ENCODE data around the gene SUV39H1.

Gene SUV39H1

DNA sequence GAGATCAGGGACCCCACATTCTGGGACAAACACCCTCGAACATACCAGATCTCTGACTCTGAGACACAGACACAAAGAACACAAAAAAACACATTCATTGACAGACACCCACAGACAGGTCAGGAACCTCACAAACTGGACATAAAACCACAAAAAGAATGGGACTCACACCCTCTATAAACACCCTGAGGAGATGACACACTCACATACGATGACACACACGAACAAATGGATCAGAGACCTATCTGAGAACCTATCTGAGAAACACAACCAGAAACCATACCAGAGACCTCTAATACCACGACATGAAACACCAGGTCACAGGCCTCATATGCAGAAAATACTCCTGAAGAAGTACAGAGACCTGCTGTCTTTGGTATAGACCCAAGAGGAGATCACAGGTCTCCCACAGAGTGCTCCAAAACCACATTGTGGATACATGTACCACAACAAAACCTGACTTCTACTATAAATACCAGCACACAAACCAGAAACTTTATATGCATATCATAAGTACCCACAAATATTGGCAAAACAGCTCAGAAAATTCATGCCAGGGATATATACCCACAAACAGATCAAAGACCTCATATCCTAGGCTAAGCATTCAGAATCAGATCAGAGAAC lies 19.5 kb downstream of the SUV39H1 start:
- no peak for DNase-seq

DNA sequence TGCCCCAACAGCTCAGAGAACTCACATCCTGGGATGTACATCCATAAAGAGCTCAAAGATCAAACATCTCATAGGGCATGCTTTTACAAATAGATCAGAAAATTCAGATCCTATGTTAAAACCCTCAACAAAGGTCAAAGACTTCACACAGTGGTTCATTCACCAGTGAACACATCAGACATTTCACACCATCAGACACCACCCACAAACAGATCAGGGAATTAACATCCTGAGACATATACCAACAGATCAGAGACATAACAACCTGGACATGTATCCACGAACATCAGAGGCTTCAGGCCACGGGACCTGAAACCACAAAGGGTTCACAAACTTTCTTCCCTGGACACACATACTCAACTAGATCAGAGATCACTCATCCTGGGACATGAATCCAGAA lies 23.4 kb downstream of the SUV39H1 start:
- DNase-seq: no peak

DNA sequence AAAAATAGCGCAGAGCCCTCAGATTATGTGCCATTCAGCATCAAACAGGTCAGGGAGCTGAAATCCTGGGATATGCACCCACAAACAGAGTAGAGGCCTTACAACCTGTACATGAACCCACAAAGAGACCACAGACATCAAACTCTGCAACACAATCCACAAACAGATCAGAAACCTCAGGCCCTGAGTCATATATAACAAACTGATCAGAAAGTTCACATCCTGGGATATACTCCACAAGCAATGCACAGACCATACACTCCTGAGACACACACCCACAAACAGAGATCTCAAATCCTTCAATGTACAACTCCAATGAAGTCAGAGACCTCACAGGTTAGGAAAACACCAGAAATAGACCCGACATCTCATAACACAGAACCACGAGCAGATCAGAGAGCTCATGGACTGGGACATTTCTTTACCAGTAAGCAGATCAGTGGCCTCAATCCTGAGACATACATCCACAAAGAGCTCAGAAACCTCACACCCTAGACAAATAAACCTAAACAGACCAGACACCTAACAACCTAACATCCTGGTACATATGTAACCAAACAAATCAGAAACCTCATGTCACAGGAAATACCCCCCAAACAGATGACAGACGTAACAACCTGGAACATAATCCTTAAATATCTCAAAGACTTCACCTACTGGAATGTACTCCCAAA lies 24.2 kb downstream of the SUV39H1 start:
- no peak for DNase-seq

DNA sequence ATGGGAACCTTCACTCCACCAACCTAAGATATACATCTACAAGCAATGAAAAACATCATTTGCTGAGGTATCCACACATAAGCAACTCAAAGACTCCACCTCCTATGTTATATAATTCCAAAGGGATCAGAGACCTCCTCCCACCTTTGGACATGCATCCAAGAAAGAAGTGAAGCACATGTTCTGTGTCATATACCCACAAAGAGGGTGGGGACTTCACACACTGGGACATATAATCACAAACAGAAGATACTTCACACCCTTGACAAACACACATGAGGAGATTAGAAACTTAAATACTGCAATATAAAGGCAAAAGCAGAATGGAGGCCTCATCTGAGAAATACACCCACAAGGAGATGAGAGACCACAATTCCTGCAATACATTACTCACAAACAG lies 25.4 kb downstream of the SUV39H1 start:
- no peak for DNase-seq

DNA sequence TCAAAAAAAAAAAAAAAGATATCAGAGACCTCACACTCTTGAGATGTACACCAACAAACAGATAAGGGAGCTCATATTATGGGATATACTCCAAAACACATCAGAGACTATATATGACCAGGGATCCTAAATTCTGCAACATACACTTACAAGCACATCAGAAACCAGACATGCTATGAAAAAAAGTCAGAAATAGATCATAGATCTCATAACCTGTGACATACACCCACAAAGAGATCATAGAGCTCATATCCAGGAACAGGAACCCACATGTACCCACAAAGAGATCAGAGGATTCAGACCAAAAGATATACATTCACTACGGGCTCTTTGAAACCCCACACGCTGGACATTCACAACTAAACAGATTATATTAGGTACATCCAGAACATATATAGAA lies 30.1 kb downstream of the SUV39H1 start:
- no peak for DNase-seq

DNA sequence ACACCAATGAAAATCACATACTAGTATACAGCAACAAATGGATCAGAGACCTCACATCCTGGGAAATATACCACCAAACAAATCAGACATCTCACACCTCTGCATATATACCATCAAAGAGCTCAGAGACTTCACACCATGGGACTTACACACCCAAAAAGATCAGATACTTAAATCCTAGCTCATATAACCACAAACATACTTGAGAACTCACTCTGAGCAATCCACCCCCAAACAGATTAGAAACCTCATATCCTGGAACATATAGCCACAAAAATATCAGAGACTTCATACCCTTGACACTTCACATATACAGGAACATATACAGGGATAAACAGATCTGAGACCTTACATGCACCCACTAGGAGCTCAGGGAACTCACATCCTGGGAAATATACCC lies 32.1 kb downstream of the SUV39H1 start:
- no peak for DNase-seq

DNA sequence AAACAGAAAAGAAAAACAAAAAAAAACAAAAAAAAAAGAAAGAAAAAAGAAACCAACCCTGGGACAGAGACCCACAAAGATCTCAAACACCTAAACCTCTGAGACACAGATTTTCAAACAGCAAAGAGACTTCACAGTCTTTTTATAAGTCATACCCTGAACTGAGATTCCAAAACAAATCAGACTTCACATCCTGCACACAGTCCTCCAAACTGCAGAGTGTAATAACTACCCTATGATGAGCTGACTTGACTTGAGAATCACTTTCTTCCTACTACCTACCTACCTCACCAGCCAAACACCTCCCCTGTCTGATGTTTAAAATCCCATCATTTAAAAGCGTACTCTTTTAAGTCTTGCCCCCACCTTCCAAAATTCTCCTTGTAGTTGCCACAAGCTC lies 39.8 kb downstream of the SUV39H1 start:
- DNase-seq: no peak

DNA sequence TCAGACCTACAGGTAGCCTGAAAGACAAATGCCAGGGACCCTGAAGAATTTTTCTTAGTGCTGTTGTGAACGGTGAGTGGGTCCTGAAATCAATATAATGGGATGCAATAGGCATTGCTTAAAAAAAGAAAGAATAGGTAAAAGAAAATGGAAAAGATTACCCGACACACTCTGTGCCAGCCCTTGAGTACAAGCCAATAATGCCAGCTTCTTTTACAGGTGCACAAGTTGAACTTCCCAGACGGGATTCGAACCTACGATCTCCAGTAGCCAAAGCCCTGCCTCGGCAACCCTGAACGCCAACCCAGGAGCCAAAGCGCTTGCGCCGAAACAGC lies 40.3 kb downstream of the SUV39H1 start:
- DNase-seq: no peak

DNA sequence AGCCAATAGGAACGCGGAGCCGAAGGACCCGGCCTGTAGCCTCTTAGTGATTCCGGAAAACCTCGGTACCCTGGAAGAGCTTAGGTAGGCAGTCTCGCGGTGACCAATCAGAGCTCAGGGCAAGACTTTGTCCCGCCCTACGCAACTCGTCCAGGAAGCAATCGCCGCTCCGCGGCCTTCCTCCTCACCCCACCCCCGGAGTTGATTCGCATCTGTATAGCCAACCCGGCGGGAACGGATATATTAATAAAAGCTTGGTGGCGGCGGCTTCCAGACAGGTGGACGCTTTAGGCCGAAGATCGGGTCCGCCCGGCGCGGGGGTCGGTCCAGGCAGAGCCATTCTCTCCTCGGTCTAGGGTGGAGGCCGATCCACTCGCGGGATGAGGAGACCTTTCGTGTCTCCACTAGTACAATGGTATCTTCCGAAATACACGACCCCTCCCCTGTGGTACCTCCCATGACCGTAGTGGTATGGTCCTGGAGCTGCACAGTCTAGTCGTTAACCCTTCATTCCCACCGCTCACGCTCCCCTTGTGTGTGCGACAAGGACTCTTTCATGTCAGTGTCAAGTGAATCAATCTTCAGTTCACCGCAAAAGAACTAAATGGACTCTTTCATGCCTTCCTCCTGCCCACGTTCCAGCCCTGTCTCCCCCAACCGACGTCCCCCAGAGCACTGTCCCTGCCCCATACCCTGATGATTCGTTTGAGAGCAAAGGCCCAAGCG lies 40.8 kb downstream of the SUV39H1 start:
- DNase-seq: peak; percentile 82

DNA sequence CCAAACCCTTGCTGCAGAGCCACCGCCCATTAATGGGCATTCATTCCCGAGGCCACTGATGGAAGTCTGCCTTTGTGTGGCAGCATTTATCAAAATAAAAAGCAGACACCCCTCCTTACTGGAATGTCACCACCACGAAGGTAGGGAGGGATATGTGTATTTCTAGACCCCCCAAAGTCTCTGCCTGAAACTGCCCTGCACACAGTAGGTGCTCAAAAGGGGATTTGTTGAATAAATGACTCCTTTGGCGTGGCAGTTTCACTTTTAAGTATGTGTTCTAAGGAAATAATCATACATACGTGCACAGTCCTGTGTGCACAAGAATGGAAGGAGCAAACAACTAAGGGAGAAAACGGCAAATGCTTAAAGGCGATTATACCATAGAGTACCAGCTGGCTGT lies 41.4 kb downstream of the SUV39H1 start:
- no peak for DNase-seq

DNA sequence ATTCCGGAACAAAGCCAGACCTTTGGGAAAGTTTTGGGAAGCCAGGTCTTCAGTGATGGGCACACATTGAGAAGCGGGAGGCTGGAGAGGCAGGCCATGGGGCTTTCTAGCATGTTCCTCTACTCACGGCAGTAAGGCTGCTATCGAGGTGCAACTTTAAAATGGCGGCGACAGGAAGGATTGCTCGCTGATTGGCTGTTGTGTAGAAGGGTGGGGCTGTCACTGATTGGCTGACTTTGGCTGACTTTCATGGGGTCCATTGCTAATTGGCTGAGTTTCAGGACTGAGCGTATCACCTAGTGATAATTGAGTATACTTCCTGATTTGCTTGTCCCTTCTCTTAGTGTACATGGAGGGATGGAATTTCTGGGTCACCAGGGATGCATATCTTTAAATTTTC lies 45.3 kb downstream of the SUV39H1 start:
- DNase-seq: no peak

DNA sequence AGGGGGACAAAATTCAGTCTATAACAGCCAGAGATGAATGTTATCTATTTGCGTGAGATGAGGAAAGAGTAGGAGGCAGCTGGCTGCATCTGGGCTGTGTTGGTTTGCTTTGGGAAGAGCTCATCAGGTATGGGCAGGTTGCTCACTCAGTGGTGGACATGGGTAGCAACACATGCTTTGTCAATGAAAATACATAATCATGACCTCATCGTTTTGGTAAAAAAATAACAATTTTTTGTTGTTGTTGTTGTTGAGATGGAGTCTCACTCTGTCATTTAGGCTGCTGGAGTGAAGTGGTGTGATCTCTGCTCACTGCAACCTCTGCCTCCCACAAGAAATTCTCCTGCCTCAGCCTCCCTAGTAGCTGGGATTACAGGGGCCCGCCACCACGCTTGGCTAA lies 48.7 kb downstream of the SUV39H1 start:
- no peak for DNase-seq

DNA sequence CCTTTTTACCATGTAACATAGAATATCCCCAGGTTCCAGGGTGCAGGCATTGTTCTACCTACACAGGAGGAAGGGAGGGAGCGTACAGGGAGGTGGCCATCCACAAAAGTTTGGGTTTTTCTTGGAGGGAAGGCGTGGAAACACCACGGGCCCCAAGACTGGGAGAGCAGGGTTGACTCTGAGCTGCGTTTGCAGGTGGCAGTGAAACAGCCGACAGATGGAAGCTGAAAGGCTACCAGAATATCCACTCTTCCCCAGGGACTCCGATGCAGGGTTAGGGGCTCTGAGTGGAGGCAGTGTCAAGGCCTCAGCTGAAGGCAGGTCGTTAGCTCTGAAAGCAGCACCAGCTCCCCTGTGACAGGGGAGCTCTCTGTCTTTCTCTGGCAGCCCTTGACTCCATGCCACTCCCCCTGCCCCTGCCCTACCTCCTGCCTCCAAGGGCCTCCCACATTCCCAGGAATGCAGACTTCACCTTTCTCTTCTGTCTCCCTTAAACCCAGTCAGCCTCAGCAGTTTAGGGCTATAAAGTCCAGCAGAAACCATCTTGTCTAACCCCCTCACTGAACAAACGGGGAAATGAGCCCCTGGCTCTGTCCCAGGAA lies 51.0 kb downstream of the SUV39H1 start:
- DNase-seq: no peak

DNA sequence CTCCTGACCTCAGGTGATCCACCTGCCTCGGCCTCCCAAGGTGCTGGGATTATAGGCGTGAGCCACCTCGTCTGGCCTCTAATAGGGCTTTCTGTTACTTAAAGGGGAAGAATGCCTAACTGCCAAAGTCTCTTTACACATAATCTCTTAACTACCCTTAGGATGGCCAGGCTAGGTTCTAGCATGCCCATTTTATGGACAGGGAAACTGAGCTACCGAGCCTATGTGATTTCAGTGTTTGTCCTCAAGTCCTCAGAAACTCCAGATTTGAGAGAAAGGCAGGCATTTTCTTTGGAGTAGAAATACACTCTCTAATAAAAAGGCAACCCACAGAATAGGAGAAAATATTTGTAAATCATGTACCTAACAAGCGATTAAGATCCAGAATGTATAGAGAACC lies 52.6 kb downstream of the SUV39H1 start:
- DNase-seq: no peak

DNA sequence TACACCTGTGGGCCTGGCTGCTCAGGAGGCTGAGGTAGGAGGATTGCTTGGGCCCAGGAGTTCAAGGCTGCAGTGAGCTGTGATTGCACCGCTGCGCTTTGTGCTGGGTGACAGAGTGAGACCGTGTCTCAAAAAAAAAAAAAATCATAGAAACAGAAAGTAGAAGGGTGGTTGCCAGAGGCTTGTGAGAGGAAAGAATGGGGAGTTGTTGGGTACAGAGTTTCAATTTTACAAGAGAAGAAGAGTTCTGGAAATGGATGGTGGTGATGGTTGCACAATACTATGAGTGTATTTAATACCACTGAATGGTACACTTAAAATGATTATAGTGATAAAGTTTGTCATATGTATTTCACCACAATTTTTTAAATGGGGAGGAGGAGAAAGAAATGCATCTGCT lies 54.8 kb downstream of the SUV39H1 start:
- DNase-seq: no peak

DNA sequence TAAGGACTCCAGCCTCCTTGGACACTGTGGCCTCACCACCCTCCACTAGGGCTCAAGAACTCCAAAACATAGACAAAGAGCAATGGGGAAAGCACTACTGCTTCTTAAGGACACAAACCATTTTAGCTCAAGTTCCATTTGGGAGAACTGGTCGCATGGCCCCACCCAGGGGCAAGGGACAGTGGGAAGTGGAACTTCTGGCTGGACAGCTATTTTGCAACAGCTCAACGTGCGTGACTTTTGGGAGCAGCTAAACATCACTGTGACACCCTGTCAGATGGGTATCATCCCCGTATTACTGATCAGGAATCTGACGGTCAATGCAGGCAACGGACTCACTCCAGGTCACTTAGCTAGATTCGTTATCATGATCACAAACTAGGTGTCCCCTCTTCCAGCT lies 56.0 kb downstream of the SUV39H1 start:
- no peak for DNase-seq

DNA sequence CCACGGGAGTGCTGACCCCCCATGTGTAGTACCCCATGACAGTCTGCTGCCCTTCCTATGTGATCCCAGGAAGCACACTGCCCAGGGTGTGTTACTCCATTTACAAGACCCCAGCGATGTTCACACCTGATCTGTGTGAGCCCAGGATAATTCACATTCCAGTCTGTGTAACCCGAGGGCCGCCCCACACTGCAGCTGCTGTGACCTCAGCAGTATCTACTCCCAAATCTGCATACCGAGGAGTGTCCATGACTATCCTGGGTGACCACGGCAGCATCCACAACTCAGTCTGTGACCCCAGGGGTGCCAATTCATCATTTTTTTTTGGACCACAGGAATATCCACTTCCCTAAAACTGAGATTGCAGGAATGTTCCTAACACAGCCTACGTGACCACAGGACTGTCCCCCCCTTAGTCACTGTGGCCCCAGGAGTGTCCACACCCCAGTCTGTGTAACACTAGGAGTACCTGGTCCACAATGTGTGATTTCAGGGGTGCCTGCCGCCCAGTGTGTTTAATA lies 57.2 kb downstream of the SUV39H1 start:
- no peak for DNase-seq

DNA sequence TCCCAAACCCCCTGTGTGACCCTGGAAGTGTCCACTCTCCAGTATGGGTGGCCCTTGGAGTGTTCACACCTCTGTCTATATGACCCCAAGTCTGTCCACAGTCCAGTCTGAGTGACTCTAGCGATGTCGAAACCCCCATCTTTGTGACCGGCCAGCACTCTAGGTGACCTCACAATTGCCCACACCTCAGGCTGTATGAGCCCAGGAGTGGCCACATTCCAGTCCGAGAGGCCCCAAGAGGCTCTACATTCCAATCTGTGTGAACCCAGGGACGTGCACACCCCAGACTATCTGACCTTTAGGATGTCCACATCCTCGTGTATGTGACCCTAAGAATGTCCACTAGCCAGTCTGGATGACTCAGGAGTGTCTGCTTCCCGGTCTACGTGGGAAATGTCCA lies 57.7 kb downstream of the SUV39H1 start:
- DNase-seq: no peak
